Limb (tissue), 2 donors: ENCODE measurements around the gene GDNF.
"Not testable (repeated sequence)": the region's sequence is repeated elsewhere in the genome, so short reads cannot be mapped to it uniquely, and the experiment has no call there.

Experiments
- DNase-seq, 2 donors: peaks; one replicate each; pipeline ENCODE4 v3.0.0-alpha.2; 2016; ENCODE audit errors: extremely low spot score in 2 of 2

The GDNF gene, protein sequence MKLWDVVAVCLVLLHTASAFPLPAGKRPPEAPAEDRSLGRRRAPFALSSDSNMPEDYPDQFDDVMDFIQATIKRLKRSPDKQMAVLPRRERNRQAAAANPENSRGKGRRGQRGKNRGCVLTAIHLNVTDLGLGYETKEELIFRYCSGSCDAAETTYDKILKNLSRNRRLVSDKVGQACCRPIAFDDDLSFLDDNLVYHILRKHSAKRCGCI

DNA sequence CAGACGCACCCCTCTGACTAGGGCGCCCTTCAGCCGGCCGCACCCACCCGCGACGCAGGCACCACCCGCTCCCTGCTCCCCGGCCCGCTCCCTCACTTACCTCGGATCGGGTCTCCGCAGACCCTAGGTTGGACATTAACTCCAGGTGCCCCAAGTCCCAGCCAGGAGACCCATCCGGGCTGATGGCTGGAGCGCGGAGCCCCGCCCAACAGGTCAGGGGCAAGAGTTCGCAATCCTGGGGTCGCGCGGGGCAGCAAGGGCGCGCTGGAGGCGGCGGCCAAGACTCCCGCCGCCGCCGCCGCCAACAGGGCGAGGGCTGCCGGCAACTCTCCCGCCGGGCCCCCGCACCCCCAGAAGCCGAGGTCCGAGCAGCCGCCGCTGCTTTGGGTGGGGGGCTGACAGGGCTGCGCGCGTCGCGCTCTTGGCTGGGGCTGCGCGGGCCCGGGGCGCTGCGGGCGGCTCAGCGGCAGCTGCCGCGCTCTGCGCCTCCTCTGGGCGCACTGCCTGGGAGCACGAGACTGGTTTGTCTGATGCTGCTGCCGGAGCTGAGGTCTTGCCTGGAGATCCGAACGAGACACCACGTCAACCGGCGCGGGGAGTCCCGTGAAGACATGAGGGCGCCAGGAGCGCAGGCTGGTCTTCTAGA, at the start of gene GDNF:
Gene GDNF, minus strand, starts transcription at position 635 of the 646 bp plus-strand sequence. CDS start 5,245 bp downstream, outside the sequence.
- DNase-seq = peak in 1 of 2 donors; percentile 41

DNA sequence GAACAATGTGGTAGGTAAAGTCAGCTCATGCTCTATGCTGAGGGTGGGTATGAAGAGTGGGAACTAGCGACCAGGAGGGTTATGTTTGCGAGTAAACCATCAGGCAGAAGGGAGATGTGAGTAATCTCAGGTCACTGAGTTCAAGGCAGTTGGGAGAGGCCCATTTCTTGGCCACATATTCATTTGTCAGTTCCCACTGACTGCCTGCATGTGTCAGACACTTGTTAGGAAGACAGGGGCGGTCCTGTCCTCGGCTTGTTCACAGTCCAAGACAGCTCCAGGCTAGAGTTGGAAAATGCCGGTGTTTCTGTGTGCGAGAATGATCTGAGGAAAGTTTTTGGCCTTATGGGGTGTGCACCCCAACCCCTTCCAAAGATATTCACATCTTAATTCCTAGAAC, 48.6 kb upstream of the GDNF start:
- no peak for DNase-seq

DNA sequence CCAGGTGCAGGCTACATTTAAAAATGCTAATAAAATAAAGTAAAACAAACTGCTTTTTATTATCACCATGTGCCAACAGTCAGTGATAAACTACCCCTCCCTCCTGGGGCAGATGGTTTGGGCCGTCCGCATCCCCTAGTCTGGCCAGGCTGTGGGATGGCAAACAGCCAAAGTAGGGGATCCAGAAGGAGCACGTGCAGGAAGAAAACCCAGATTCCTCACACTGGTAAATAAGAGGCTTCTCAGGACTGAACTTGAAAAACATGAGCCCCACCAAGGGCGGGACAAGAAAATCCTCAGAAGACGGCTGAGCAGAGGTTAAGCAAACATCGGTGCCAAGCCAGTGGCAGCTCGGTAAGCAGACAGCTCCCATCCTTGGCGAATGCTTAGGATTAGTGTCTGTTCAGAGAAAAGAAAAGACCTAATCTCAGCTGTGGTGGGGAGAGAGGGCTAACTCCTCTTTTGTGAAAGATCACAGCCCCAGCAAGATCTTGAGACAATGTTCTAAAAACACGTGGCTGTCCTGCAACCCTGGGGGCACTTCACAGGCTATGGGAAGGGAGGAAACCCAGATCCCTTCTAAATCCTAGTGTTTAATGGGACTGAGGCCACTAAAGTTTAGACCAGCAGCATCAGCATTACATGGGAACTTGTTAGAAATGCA, 46.5 kb upstream of the GDNF start:
- DNase-seq = peak; percentile 33 to 34

DNA sequence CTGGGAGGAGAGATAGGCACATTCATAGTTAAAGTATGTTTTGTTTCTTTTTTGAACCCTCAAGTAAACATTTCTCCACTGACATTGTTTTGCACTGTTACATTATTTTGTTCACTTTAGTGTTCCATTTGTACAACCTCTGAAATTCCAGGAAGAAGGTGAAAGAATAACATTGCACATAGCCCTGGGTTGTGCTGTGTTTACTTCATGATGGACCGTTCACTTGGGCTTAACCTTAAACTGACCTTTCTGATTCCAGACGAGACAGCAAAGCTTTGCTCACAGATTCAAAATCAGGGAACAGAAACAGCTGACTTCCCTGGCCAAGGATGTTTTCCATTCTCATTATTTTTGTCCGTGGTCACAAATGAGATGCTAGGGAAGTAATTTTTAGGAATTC, 42.8 kb upstream of the GDNF start:
- no peak for DNase-seq

DNA sequence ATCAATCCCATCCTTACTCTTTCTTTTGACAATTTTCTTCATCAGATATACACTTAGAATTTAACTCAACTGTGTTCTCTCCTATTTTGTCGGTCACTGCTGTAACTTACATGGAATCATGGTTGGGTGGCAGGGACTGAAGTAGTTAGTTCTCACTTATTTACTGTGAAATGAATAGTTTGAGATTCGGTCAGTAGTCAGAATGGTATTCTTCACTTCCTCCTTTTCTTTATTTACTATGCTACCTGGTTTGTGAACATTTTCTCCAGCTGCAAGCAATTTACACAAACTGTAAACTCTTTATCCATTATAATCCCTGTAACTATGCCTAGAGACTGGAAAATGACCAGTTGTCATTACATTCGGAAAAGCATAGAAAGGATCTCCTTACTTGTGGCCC, 41.5 kb upstream of the GDNF start:
- no peak for DNase-seq

DNA sequence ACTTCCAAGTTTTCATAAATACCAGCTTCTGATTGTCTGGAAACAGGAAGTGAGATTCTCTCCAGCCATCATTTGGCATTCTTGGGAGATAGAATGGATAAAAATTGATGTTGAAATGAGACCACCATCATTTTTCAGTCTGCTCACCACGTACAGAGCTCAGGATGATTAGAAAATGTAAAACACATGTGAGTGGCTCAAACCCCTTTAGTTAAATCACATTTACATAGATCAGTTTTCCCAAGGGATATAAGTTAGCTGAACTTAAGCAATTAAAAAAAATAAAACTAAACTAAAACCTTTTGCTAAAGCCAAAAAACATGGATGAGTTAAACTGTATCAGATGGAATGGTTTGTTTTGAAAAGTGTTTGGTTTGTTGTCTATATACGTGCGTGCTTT, 37.1 kb upstream of the GDNF start:
- DNase-seq = no peak

DNA sequence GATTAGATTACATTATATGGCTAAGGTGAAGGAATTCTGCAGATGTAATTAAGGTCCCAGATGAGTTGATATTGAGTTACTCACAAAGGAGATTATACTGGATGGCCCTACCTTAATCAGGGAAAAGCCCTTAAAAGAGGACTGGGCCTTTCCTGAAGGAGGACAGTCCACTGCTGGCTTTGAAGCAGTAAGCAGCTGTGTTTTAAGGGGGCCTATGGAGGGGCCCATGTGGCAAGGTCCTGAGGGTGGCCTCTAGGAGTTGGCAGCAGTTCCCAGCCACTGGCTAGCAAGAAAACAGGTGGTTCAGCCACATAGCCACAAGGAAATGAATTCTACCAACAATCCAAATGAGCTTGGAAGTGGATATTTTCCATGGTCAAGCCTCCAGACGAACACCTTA, 36.4 kb upstream of the GDNF start:
- no peak for DNase-seq

DNA sequence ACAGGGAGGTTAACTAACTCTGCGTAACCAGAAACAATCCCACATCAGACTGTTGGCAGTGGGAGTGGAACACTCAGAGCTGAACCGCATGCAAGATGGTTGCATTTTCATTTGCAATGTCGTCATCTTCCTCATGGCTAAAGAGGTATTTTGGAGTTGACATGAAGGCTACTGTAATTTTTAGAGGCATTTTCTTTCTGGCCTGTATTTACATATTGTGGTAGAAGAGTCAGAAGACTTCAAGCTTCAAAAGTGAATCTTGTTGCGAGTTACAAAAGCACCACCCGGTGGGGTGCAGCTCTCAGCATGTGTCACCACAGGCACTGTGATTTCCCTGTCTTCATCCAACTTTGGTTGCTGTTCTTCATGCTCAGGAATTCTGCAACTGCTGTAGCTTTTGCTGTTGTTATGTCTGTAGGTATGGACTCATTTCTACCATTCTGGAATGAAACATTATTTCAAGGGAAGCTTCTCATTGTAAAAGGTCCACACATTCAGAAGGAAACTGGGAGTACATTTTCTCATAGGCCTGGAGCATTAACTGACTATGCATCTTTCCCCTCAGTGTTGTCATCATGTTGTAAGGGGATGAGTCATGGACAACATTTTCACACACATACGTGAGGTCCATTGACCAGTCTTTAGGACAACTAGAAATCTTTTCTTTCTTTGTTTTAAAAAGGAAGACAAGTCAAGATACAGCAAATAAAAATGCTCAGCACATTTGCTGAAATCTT, 35.4 kb upstream of the GDNF start:
- no peak for DNase-seq

DNA sequence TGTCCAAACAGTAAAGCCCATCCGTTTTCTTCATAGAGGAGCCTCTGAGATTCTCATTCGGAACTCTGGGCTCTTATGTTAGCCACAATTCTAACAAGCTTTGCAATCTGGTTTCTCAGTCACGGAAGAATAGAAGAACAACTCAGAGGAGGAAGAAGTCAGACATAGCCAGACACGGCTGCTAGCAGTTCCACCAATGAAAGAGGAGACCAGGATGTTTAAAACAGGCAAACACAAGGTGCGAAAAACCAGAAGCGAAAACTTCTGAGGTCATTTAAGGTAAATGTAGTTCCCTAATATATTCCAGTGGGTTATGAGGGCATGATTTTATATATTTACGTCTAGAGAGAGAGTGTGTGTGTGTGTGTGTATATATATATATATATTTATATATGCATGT, 34.1 kb upstream of the GDNF start:
- DNase-seq = no peak

DNA sequence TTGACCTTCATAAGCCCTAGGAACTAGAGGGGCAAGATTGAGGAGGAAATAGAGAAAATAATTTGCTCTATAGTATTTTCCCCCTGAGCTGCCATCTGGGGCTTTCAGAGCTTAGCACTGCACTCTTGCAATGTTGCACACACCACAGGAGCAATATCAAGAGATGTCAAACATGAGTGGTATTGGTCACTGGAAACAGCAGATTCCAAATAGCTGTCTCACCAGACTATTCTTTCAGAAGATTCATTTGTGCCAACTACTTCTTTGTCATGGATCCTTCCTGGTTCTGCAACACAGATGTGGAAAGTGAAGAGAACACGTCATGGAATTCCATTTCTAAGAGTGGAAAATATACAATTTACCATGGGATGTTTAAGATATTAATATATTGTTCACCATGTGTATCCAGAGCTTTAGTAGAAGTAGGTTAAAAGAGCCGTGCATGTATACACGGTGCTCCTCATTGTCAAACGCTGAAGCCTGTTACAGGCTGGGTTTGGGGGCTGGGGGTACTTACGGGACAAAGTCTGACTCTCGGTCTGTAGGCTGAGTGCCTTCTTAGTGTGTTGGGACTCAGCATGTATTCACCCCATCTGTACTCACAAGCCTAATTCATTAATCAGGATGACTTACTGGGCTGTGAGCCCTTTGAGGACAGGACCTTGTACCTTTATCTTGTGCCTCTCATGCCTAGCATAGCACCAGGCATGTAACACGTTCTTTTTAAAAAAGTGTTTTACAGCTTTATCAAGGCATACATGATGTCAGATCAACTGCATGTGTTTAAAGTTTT, 31.4 kb upstream of the GDNF start:
- DNase-seq = no peak

DNA sequence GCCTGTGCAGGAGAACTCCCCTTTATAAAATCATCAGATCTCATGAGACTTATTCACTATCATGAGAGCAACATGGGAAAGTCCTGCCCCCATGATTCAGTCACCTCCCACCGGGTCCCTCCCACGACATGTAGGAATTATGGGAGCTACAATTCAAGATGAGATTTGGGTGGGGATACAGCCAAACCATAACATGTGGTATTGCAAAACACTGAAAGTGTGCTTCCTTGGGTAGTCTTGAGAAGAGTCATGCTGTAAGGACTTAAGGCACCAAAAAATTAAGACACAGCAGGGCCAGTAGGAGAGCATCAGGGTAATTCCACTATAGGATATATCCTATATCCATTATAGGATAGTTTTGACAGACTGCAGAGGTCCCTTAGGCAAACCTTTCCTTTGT, 29.4 kb upstream of the GDNF start:
- no peak for DNase-seq

DNA sequence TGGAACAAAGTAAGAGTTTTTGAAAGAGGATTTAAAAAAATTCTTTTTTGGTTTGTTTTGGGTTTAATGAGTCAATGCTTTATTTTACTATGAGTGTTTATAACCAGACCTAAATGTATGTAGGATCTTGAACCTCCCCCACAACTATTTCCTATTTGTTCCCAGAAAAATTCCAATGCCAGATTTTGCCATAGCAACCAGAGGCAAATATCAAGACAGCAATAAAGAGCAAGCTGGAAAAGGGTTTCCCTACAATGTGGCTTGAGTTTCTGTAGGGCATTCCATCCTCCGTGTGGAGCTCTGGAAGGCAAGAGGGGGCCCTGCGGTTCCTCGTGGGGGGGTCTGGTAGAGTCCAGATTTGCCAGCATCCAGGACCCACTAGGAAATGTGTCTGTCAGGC, 27.8 kb upstream of the GDNF start:
- peak in 1 of 2 donors; percentile 24 for DNase-seq

DNA sequence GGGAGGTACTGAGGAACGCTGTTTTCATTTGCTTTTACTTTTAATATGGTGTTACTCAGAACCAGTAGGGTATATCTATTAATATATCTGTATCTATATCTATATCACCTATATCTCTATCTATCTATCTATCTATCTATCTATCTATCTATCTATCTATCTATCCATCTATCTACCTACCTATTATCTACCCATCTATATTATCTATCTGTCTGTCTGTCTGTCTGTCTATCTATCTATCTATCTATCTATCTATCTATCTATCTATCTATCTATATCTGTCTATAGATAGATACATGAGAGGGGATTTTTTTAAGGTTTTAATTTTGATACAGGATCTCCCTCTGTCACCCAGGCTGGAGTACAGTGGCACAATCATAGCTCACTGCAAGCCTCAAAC, 23.1 kb upstream of the GDNF start:
- not testable (repeated sequence) for DNase-seq

DNA sequence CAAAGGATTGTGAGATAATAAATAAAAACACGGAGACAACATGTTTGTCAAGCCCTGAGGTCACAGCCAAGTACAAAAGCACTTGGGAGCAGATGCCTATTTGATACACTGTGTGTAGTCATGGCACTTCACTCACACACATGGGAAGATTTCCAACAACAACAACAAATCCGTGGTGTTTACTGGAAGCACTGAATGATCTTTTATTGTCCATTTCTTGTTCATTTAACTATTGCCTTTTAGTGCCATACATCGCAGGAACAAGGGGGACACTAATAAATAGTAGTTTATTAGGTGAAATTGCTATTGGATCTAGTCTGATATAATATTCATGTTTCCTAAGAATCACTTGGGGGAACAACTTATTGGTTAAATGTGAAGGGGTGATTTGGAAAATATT, 20.4 kb upstream of the GDNF start:
- DNase-seq = no peak

DNA sequence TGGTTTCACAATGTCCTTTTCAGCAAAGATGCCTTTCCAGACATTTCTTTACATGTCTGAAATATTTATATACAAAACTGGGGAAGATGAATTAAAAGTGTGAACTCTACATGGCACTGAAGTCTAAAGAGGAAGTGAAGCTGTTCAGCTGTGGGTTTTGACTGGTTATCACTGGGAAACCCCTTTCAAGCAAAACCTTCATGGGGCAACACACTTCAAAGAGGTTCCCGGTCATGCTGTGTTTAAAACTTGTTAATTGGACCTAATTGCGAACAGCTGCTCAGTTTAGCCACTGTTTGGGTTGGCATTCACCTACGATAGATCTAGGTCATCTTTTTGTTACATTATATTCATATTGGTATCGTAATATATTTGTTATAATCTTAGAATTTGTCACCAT, 20.0 kb upstream of the GDNF start:
- no peak for DNase-seq

DNA sequence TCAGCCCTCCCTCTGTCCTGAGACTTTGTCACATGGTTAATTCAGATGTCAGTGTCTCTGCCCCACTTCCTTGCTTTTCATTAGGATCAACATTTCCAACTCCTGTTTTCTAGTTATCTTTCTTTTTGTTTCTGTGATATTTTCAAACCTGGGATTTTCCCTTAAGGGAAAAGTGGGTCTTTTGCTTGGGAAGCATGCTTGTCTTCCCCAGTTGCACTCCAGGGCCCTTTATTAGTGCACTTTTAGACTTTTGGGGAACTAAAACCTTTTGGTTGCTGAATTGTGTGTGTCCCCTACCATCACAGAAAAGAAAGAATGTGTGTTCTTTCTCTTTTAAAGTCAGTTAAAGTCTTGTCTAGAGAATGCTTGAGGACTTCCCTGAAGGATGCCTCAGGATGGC, 18.4 kb upstream of the GDNF start:
- no peak for DNase-seq

DNA sequence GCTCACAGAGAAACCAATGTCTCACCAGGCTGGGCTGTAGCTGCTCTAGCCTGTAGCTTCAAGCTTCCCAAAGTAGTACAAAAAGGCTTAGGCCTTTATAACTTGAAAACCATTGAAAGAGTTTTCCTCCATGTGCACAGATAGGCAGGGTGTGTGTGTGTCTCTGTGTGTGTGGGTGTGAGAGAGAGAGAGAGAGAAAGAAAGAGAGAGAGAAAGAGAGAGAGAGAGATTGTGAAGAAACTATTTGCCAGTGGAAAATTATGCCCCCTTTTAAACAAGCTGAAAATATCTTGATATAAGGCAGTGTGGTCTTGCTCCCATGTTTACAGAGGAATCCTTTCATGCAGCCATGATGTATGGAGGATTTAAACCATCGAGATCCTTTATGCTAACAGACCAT, 17.9 kb upstream of the GDNF start:
- no peak for DNase-seq

DNA sequence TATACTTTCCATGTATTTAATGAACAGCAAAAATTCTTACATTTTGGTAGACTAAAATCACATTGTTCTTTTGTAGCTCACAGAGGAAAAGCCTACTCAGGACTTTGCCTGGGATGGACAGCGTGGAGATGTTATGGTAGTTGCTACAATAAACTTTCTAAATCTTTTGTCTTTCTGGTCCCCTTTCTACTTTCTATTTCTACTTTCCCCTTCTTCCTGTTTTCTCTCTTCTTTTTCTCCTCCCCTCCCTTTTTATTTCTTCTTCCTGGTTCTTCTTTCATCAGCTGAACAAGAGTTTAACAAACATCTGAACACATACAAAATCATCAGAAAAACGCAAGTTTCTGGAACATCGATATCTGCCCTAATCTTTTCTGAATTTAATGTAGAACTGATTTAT, 15.6 kb upstream of the GDNF start:
- no peak for DNase-seq

DNA sequence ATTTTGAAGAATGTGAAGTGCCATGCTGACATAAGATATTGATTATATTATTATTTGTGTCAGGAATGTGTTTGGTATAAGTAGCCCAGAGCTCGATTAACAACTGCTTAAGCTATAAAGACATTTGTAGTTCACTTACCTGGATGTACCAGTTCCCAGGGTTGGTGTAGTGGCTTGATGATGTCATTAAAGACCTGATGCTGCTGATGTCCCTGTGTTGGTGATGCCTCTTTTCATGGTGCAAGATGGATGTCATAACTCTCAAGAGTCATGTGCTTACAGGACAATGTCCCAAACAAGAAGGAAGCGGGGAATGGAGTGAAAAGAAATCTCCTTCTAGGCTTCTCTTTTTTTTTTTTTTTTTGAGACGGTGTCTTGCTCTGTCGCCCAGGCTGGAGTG, 11.5 kb upstream of the GDNF start:
- DNase-seq = no peak

DNA sequence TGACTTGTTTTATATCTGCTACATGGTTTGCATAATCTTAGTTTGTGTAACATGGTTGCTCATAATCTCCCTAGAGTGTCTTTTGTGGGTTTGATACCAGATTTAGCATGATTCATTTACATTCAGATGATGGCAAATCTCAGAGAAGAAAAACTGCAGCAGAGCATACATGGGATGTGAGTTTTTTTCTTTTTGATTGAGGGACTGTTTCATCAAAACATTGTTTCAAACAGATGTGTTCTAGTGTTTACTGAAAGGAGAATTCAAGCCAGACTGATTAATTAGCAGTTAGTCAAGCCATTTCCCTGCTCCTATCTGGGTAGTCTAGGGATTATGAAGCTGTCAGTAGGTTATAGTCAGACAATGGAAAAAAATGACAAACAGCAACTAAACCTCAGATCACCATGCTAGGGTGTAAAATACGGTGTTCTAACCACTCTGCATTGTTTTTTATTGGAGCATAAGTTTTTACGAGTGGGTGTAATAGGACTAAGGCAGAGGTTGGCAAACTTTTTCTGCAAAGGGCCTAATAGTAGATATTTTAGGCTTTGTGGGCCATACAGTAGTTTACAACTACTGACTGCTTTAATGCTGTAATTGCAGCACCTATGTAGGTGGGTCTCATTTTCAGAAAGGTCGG, 10.5 kb upstream of the GDNF start:
- no peak for DNase-seq

DNA sequence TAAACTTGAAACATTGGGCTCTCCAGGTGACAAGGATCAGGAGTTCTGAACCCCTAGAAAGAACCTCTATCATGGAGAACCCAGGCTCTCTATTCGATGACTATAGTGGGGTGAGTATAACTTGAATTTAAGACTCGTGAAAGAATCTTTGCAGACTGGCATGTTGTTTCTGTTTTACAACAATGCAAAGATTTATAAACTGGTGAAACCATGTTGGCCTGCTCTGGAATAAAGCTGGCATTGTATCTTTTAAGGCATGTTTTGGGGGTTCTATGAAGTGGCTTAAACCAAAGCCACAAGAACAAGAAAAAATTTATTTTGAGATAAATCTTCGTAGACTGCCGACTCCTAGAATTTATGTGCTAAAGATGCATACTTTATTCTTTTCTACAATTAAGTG, 9.8 kb upstream of the GDNF start:
- DNase-seq = no peak
